IMR-90 (cell line): Measurements from ENCODE around the gene WASF3. TPM values are rescaled to one million over a fixed set of nuclear protein-coding genes. Genes with fewer than 3 reads are reported as not detected.

Source experiments
- ATAC-seq: fragments of 200-7000 bp; cut with Tn5 transposase; 2 replicates; pipeline ENCODE4 v1.9.1; 2020; ENCODE audit warnings: low read depth, mild to moderate bottlenecking, moderate library complexity
- BruUV-seq: library from RNA; stranded (reverse); fragments of 400-500 nt; replicated peaks from 2 replicates; lab custom pipeline; 2021; lab: Mats Ljungman, UMichigan
- CTCF ChIA-PET: fragments of 300-600 bp; formaldehyde crosslinking; extraction: SDS; loops from one replicate; lab custom pipeline; 2021; ENCODE audit warnings: antibody characterized with exemption; lab: Yijun Ruan, JAX
- POLR2A ChIA-PET: fragments of 300-600 bp; sonication (Branson Sonifier 250); formaldehyde crosslinking; loops from one replicate; lab custom pipeline; 2022; ENCODE audit warnings: antibody characterized with exemption; ENCODE audit not compliant: unreplicated experiment; lab: Charles Lee
- DNase-seq: peaks from one replicate; pipeline ENCODE4 v3.0.0; 2013
- H2AFZ ChIP-seq: replicated peaks from 2 replicates; pipeline ENCODE3; 2013; ENCODE audit warnings: low read length, mild to moderate bottlenecking; ENCODE audit not compliant: poor library complexity
- H2AK5ac ChIP-seq: 2 replicates; pipeline ENCODE4 v1.6.1; 2013; ENCODE audit warnings: low read depth, low read length, inconsistent platforms
- H2AK9ac ChIP-seq: replicated peaks from 2 replicates; pipeline ENCODE3; 2013; ENCODE audit warnings: mild to moderate bottlenecking, low read depth, low read length, moderate library complexity; ENCODE audit not compliant: poor library complexity
- H2BK120ac ChIP-seq: 2 replicates; pipeline ENCODE4 v1.6.1; 2013; ENCODE audit warnings: low read depth, low read length, inconsistent platforms
- H2BK15ac ChIP-seq: 3 replicates; pipeline ENCODE4 v1.6.1; 2013; ENCODE audit warnings: low read depth, low read length, inconsistent platforms
- H2BK20ac ChIP-seq: 2 replicates; pipeline ENCODE4 v1.6.1; 2013; ENCODE audit warnings: low read depth, mild to moderate bottlenecking, inconsistent platforms, low read length, moderate library complexity
- H2BK5ac ChIP-seq: 2 replicates; pipeline ENCODE4 v1.6.1; 2013; ENCODE audit warnings: mild to moderate bottlenecking, low read depth, low read length, inconsistent platforms; ENCODE audit not compliant: poor library complexity, severe bottlenecking
- H3K14ac ChIP-seq: replicated peaks from 2 replicates; pipeline ENCODE4 v1.6.1; 2013; ENCODE audit warnings: low read depth, low read length, inconsistent platforms
- H3K18ac ChIP-seq: 2 replicates; pipeline ENCODE4 v1.6.1; 2013; ENCODE audit warnings: low read depth, low read length, control low read depth
- H3K23ac ChIP-seq: 2 replicates; pipeline ENCODE4 v1.6.1; 2013; ENCODE audit warnings: low read depth, low read length, inconsistent platforms
- H3K27ac ChIP-seq: 2 replicates; pipeline ENCODE4 v1.5.1; 2013; ENCODE audit warnings: mild to moderate bottlenecking, control low read depth, low read length; ENCODE audit not compliant: insufficient read depth
- H3K27me3 ChIP-seq: 2 replicates; pipeline ENCODE4 v1.6.1; 2013; ENCODE audit warnings: low read length; ENCODE audit not compliant: control insufficient read depth, insufficient read depth
- H3K36me3 ChIP-seq: 2 replicates; pipeline ENCODE4 v1.6.1; 2013; ENCODE audit warnings: low read length, mixed read lengths; ENCODE audit not compliant: control insufficient read depth, insufficient read depth
- H3K4ac ChIP-seq: 2 replicates; pipeline ENCODE4 v1.6.1; 2013; ENCODE audit warnings: low read depth, low read length, inconsistent platforms
- H3K4me1 ChIP-seq: 2 replicates; pipeline ENCODE4 v1.6.1; 2013; ENCODE audit warnings: low read length, mixed read lengths; ENCODE audit not compliant: control insufficient read depth, insufficient read depth
- H3K4me2 ChIP-seq: 2 replicates; pipeline ENCODE4 v1.6.1; 2013; ENCODE audit warnings: low read depth, mild to moderate bottlenecking, control low read depth, low read length, moderate library complexity
- H3K4me3 ChIP-seq: 2 replicates; pipeline ENCODE4 v1.5.1; 2013; ENCODE audit warnings: low read depth, mild to moderate bottlenecking, control low read depth, low read length, moderate library complexity; ENCODE audit not compliant: insufficient read depth
- H3K56ac ChIP-seq: 2 replicates; pipeline ENCODE4 v1.6.1; 2013; ENCODE audit warnings: low read length, inconsistent platforms; ENCODE audit not compliant: insufficient read depth; ENCODE audit errors: extremely low read depth
- H3K79me1 ChIP-seq, 2 experiments: 2 replicates each; pipeline ENCODE4 v1.6.1; 2013; ENCODE audit warnings: low read length in 2 of 2, inconsistent platforms in 1 of 2, low read depth in 1 of 2
- H3K9ac ChIP-seq: 2 replicates; pipeline ENCODE4 v1.6.1; 2013; ENCODE audit warnings: low read depth, low read length, control low read depth
- H3K9me1 ChIP-seq: 2 replicates; pipeline ENCODE4 v1.6.1; 2013; ENCODE audit warnings: low read length, inconsistent platforms; ENCODE audit not compliant: insufficient read depth
- H3K9me3 ChIP-seq: 2 replicates; pipeline ENCODE4 v1.6.1; 2013; ENCODE audit warnings: low read length; ENCODE audit not compliant: control insufficient read depth, insufficient read depth
- H4K20me1 ChIP-seq: 2 replicates; pipeline ENCODE4 v1.6.1; 2013; ENCODE audit warnings: low read length, inconsistent platforms; ENCODE audit not compliant: insufficient read depth
- H4K5ac ChIP-seq: 2 replicates; pipeline ENCODE4 v1.6.1; 2013; ENCODE audit warnings: mild to moderate bottlenecking, low read depth, low read length, control low read depth
- H4K8ac ChIP-seq, 2 experiments: 2 replicates each; pipeline ENCODE4 v1.6.1; 2013; ENCODE audit warnings: low read depth in 2 of 2, low read length in 2 of 2, control low read depth in 1 of 2, inconsistent platforms in 1 of 2
- H4K91ac ChIP-seq: 2 replicates; pipeline ENCODE4 v1.6.1; 2013; ENCODE audit warnings: low read depth, low read length, inconsistent platforms; ENCODE audit not compliant: insufficient read depth
- BHLHE40 ChIP-seq: fragments of 150-350 bp; IDR thresholded peaks from 2 replicates; pipeline ENCODE4 v1.6.1; 2016; ENCODE audit warnings: mild to moderate bottlenecking, low read depth, low read length
- CEBPB ChIP-seq: IDR thresholded peaks from 2 replicates; pipeline ENCODE4 v1.6.1; 2012; ENCODE audit warnings: low read depth, low read length, improper control_type of control experiment
- CHD1 ChIP-seq: IDR thresholded peaks from 2 replicates; pipeline ENCODE4 v1.6.1; 2012; ENCODE audit warnings: low read depth, low read length, improper control_type of control experiment
- FOS ChIP-seq: fragments of 150-350 bp; IDR thresholded peaks from 2 replicates; pipeline ENCODE4 v1.6.1; 2016; ENCODE audit warnings: low read depth, low read length
- MAFK ChIP-seq: IDR thresholded peaks from 2 replicates; pipeline ENCODE4 v1.6.1; 2012; ENCODE audit warnings: low read depth, low read length, improper control_type of control experiment
- MAZ ChIP-seq: IDR thresholded peaks from 2 replicates; pipeline ENCODE4 v1.6.1; 2012; ENCODE audit warnings: low read depth, mild to moderate bottlenecking, low read length, improper control_type of control experiment, moderate library complexity, borderline replicate concordance
- MXI1 ChIP-seq: IDR thresholded peaks from 2 replicates; pipeline ENCODE4 v1.6.1; 2012; ENCODE audit warnings: low read depth, mild to moderate bottlenecking, low read length, moderate library complexity, borderline replicate concordance
- NFE2L2 ChIP-seq: fragments of 150-350 bp; IDR thresholded peaks from 2 replicates; pipeline ENCODE4 v1.6.1; 2016; ENCODE audit warnings: low read depth, mild to moderate bottlenecking, low read length
- POLR2A ChIP-seq: IDR thresholded peaks from 2 replicates; pipeline ENCODE4 v1.6.1; 2012; ENCODE audit warnings: mild to moderate bottlenecking, low read depth, low read length
- RAD21 ChIP-seq: IDR thresholded peaks from 2 replicates; pipeline ENCODE4 v1.6.1; 2012; ENCODE audit warnings: low read length, improper control_type of control experiment
- RCOR1 ChIP-seq: IDR thresholded peaks from 2 replicates; pipeline ENCODE4 v1.6.1; 2012; ENCODE audit warnings: mild to moderate bottlenecking, low read length, improper control_type of control experiment; ENCODE audit not compliant: insufficient replicate concordance
- RFX5 ChIP-seq: IDR thresholded peaks from 2 replicates; pipeline ENCODE4 v1.8.0; 2012; ENCODE audit warnings: low read depth, mild to moderate bottlenecking, low read length, moderate library complexity
- SMC3 ChIP-seq: fragments of 150-350 bp; IDR thresholded peaks from 2 replicates; pipeline ENCODE4 v1.6.1; 2016; ENCODE audit warnings: low read depth, mild to moderate bottlenecking, antibody characterized with exemption, low read length, moderate library complexity
- WGBS, 2 experiments: methylation state at CpG; one replicate each; pipeline versions ENCODE4 v1.1.5 to v1.1.7; 2013; ENCODE audit warnings: missing lambda C conversion rate in 2 of 2; ENCODE audit not compliant: insufficient read length in 1 of 2; ENCODE audit errors: extremely low coverage in 2 of 2; 5-methylcytosine and 5-hydroxymethylcytosine counted together
- dilution Hi-C: fragments of 300-500 bp; cut with HindIII; formaldehyde crosslinking; loops from one replicate; pipeline ENCODE4 v1.14.3; 2018; ENCODE audit warnings: low sequenced_read_pairs; ENCODE audit not compliant: unreplicated experiment
- in situ Hi-C: fragments of 300-500 bp; cut with MboI; formaldehyde crosslinking; loops from 3 replicates; pipeline ENCODE4 v1.14.3; 2019; ENCODE audit warnings: low sequenced_read_pairs, inconsistent platforms, mixed read lengths
- intact Hi-C: fragments of 100-400 bp; cut with micrococcal nuclease; formaldehyde crosslinking; loops from 2 replicates; pipeline ENCODE4 v1.10.0; 2022
- polyA plus RNA-seq, 3 experiments: library from polyadenylated mRNA; depleted of rRNA; stranded (reverse); fragments of >200 nt; gene quantifications; 2 replicates each; pipeline ENCODE4 v1.2.3, GENCODE V29; 2012; ENCODE audit warnings: low replicate concordance in 1 of 3
- total RNA-seq: library from RNA; depleted of rRNA; stranded (reverse); fragments of >200 nt; gene quantifications from 2 replicates; pipeline ENCODE4 v1.2.3, GENCODE V29; 2012
- TF ChIP-seq, protein P1 (sequence below): conservative IDR thresholded peaks from 2 replicates; pipeline ENCODE4 v1.5.1; 2012; ENCODE audit warnings: mild to moderate bottlenecking, low read depth, low read length, improper control_type of control experiment
- TF ChIP-seq, protein P2 (sequence below): fragments of 150-350 bp; IDR thresholded peaks from 2 replicates; pipeline ENCODE4 v1.6.1; 2017; ENCODE audit warnings: mild to moderate bottlenecking, antibody characterized with exemption, low read length, low read depth
- TF ChIP-seq, protein P3 (sequence below): fragments of 150-350 bp; IDR thresholded peaks from 2 replicates; pipeline ENCODE4 v1.6.1; 2016; ENCODE audit warnings: low read depth, mild to moderate bottlenecking, low read length, moderate library complexity, borderline replicate concordance

WASF3 gene
- total and polyA plus RNA-seq, 2 of the 4 experiments (the other 2 are of a cell fraction), result 4.3 to 11.4 TPM

DNA sequence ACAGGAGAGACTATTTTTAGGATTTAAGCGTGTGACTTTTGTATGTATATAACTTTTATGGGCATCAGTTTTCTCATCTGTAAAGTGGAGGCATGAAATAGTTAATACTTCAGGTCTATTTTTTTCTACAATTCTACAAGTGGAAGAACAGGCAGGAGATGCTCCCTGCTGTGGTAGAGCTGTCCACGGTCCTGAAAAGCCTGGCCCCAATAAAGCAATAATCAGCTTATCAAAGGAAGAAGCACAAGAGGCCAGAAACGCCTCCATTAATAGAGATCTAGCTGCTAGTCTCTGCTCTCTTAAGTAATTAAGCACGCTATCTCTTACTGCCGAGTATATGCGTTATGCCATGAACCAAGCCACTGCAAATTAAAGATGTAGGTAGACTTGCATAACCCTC, 28.0 kb upstream of the WASF3 start:
- DNase-seq, result peak; percentile 74

More for the DNA sequence above, 28.0 kb upstream of the WASF3 start:
- intact Hi-C loops, result no loop called here
- POLR2A ChIA-PET, result no interaction called here
- TF ChIP-seq SMC3 (peak; percentile 19; the same call in 1 of the 2 replicates), RCOR1 (peak; percentile 56), MXI1 (no peak), BHLHE40 (no peak), POLR2A (no peak), RFX5 (no peak), RAD21 (0 out of 2 replicates have a peak, but pooled peaks have one; percentile 2), FOS (no peak), MAZ (no peak), MAFK (no peak), CEBPB (no peak), NFE2L2 (no peak), CHD1 (no peak)
- TF ChIP-seq, protein P1, sequence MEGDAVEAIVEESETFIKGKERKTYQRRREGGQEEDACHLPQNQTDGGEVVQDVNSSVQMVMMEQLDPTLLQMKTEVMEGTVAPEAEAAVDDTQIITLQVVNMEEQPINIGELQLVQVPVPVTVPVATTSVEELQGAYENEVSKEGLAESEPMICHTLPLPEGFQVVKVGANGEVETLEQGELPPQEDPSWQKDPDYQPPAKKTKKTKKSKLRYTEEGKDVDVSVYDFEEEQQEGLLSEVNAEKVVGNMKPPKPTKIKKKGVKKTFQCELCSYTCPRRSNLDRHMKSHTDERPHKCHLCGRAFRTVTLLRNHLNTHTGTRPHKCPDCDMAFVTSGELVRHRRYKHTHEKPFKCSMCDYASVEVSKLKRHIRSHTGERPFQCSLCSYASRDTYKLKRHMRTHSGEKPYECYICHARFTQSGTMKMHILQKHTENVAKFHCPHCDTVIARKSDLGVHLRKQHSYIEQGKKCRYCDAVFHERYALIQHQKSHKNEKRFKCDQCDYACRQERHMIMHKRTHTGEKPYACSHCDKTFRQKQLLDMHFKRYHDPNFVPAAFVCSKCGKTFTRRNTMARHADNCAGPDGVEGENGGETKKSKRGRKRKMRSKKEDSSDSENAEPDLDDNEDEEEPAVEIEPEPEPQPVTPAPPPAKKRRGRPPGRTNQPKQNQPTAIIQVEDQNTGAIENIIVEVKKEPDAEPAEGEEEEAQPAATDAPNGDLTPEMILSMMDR, result no peak
- TF ChIP-seq, protein P2, sequence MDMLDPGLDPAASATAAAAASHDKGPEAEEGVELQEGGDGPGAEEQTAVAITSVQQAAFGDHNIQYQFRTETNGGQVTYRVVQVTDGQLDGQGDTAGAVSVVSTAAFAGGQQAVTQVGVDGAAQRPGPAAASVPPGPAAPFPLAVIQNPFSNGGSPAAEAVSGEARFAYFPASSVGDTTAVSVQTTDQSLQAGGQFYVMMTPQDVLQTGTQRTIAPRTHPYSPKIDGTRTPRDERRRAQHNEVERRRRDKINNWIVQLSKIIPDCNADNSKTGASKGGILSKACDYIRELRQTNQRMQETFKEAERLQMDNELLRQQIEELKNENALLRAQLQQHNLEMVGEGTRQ, result no peak
- TF ChIP-seq, protein P3, sequence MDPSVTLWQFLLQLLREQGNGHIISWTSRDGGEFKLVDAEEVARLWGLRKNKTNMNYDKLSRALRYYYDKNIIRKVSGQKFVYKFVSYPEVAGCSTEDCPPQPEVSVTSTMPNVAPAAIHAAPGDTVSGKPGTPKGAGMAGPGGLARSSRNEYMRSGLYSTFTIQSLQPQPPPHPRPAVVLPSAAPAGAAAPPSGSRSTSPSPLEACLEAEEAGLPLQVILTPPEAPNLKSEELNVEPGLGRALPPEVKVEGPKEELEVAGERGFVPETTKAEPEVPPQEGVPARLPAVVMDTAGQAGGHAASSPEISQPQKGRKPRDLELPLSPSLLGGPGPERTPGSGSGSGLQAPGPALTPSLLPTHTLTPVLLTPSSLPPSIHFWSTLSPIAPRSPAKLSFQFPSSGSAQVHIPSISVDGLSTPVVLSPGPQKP, result no peak
- Histone ChIP-seq H3K9me1 (no peaks in the 10 kb centered on the region), H2BK20ac (no peak overlapping the region), H4K91ac (no peak overlapping the region), H3K27me3 (peaks cover 17% of the 10 kb centered on the region), H3K4ac (no peak overlapping the region), H3K4me2 (no peak overlapping the region), H3K56ac (no peak overlapping the region), H4K5ac (no peak overlapping the region), H2AFZ (no peak overlapping the region), H3K9ac (no peak overlapping the region), H3K9me3 (no peaks in the 10 kb centered on the region), H4K20me1 (no peaks in the 10 kb centered on the region), H3K79me1 (no peaks in the 10 kb centered on the region), H3K18ac (no peak overlapping the region), H3K36me3 (no peaks in the 10 kb centered on the region), H4K8ac (no peak overlapping the region), H2BK120ac (no peak overlapping the region), H3K4me3 (no peak overlapping the region), H2BK15ac (no peak overlapping the region), H2BK5ac (no peak overlapping the region), H3K14ac (no peak overlapping the region), H3K27ac (no peak overlapping the region), H2AK9ac (no peak overlapping the region), H3K23ac (no peak overlapping the region), H3K4me1 (no peaks in the 10 kb centered on the region), H2AK5ac (no peak overlapping the region)
- CTCF ChIA-PET, result no interaction called here
- no CpG with 5 or more reads among the region's 6 CpGs for WGBS, 2 experiments
- in situ Hi-C loops, result no loop called here
- dilution Hi-C loops, result no loop called here
- peak; percentile 81 for ATAC-seq
- BruUV-seq, result no TSS peak
